HG03097 (cell line): ENCODE data around the gene GTF2H2C.
"Not testable (repeated sequence)": the region's sequence is repeated elsewhere in the genome, so short reads cannot be mapped to it uniquely, and the experiment has no call there.

Source experiments
- ATAC-seq: cut with Tn5 transposase; IDR thresholded peaks from one replicate; pipeline ENCODE4 v1.9.1; 2021; ENCODE audit not compliant: unreplicated experiment, low FRiP score

Gene GTF2H2C

GRCh38 chr5:69559908-69560330, at the start of gene GTF2H2C:
Gene GTF2H2C, plus strand, starts transcription at chr5:69560191. Its CDS starts 4,942 bp downstream, at chr5:69565133.
- peak; percentile 97 for ATAC-seq

GRCh38 chr5:69510694-69511093, 49.3 kb upstream of the GTF2H2C start:
- no peak for ATAC-seq

- no peak for ATAC-seq
These were observed 47.2 kb upstream of the GTF2H2C start for GRCh38 chr5:69512740-69513260.

GRCh38 chr5:69515570-69515969, 44.4 kb upstream of the GTF2H2C start:
- not testable (repeated sequence) for ATAC-seq

GRCh38 chr5:69516769-69517168, 43.2 kb upstream of the GTF2H2C start:
- ATAC-seq: no peak

GRCh38 chr5:69517763-69518212, 42.2 kb upstream of the GTF2H2C start:
- no peak for ATAC-seq

GRCh38 chr5:69519285-69519684, 40.7 kb upstream of the GTF2H2C start:
- no peak for ATAC-seq

GRCh38 chr5:69522035-69522434, 38.0 kb upstream of the GTF2H2C start:
- no peak for ATAC-seq

GRCh38 chr5:69525490-69525889, 34.5 kb upstream of the GTF2H2C start:
- no peak for ATAC-seq

- no peak for ATAC-seq
These were observed 33.3 kb upstream of the GTF2H2C start for GRCh38 chr5:69526660-69527059.

- ATAC-seq: no peak
These were observed 32.7 kb upstream of the GTF2H2C start for GRCh38 chr5:69527128-69527770.

- ATAC-seq: no peak
These were observed 32.0 kb upstream of the GTF2H2C start for GRCh38 chr5:69528035-69528434.

GRCh38 chr5:69528609-69529008, 31.4 kb upstream of the GTF2H2C start:
- no peak for ATAC-seq

GRCh38 chr5:69530561-69531405, 29.2 kb upstream of the GTF2H2C start:
- ATAC-seq: no peak

- no peak for ATAC-seq
These were observed 28.6 kb upstream of the GTF2H2C start for GRCh38 chr5:69531406-69531801.

- not testable (repeated sequence) for ATAC-seq
These were observed 22.1 kb upstream of the GTF2H2C start for GRCh38 chr5:69537911-69538310.

- ATAC-seq: not testable (repeated sequence)
These were observed 21.3 kb upstream of the GTF2H2C start for GRCh38 chr5:69538735-69539134.

- not testable (repeated sequence) for ATAC-seq
These were observed 18.6 kb upstream of the GTF2H2C start for GRCh38 chr5:69541347-69541746.

- not testable (repeated sequence) for ATAC-seq
These were observed 17.0 kb upstream of the GTF2H2C start for GRCh38 chr5:69542838-69543618.

- ATAC-seq: not testable (repeated sequence)
These were observed 15.4 kb upstream of the GTF2H2C start for GRCh38 chr5:69544602-69545001.
